Caco-2 (cell line): ENCODE results near the gene DCP2. TPM values are rescaled to one million over a fixed set of nuclear protein-coding genes. Genes with fewer than 3 reads are reported as not detected.

Experiments used
- BruUV-seq: library from RNA; stranded (reverse); fragments of 400-500 nt; replicated peaks from 2 replicates; lab custom pipeline; 2021; lab: Mats Ljungman, UMichigan
- CTCF ChIA-PET: fragments of 300-600 bp; sonication (Branson Sonifier 250); formaldehyde crosslinking; loops from one replicate; lab custom pipeline; 2022; ENCODE audit warnings: antibody characterized with exemption; lab: Charles Lee
- POLR2A ChIA-PET: fragments of 300-600 bp; sonication (Branson Sonifier 250); formaldehyde crosslinking; loops from one replicate; lab custom pipeline; 2022; ENCODE audit warnings: antibody characterized with exemption; lab: Charles Lee
- DNase-seq, 2 experiments: peaks; one replicate each; pipeline versions ENCODE4 v3.0.0 to v3.0.0-alpha.2; 2020 to 2022
- H3K27me3 ChIP-seq: replicated peaks from 2 replicates; pipeline ENCODE4 v1.6.0; 2011; ENCODE audit warnings: low read length; ENCODE audit not compliant: control insufficient read depth, insufficient read depth
- H3K36me3 ChIP-seq: 2 replicates; pipeline ENCODE4 v1.5.1; 2011; ENCODE audit warnings: low read length; ENCODE audit not compliant: control insufficient read depth, insufficient read depth
- H3K4me1 ChIP-seq: fragments of 250-450 bp; sonication (Bioruptor Pico); 2 replicates; pipeline ENCODE4 v1.5.1; 2020; ENCODE audit warnings: mild to moderate bottlenecking
- H3K4me3 ChIP-seq: 2 replicates; pipeline ENCODE4 v1.5.1; 2011; ENCODE audit warnings: low read depth, mild to moderate bottlenecking, control low read depth, low read length
- H3K9me3 ChIP-seq: fragments of 250-450 bp; sonication (Bioruptor Pico); 2 replicates; pipeline ENCODE4 v1.5.1; 2020; ENCODE audit warnings: mild to moderate bottlenecking, moderate library complexity
- H3K27ac Mint-ChIP-seq: one replicate; pipeline ENCODE4 v1.8.0; 2022; ENCODE audit warnings: mixed read lengths; ENCODE audit not compliant: unreplicated experiment
- H3K27me3 Mint-ChIP-seq: one replicate; pipeline ENCODE4 v1.8.0; 2022; ENCODE audit warnings: mixed read lengths; ENCODE audit not compliant: insufficient read depth, unreplicated experiment
- H3K36me3 Mint-ChIP-seq: one replicate; pipeline ENCODE4 v1.8.0; 2022; ENCODE audit warnings: mild to moderate bottlenecking, mixed read lengths; ENCODE audit not compliant: insufficient read depth, unreplicated experiment
- H3K4me1 Mint-ChIP-seq: one replicate; pipeline ENCODE4 v1.8.0; 2022; ENCODE audit warnings: low read depth, mixed read lengths; ENCODE audit not compliant: unreplicated experiment
- H3K4me3 Mint-ChIP-seq: one replicate; pipeline ENCODE4 v1.8.0; 2022; ENCODE audit warnings: mild to moderate bottlenecking, moderate library complexity, mixed read lengths; ENCODE audit not compliant: unreplicated experiment
- H3K9me3 Mint-ChIP-seq: one replicate; pipeline ENCODE4 v1.8.0; 2022; ENCODE audit warnings: mixed read lengths; ENCODE audit not compliant: unreplicated experiment
- intact Hi-C: fragments of 100-400 bp; cut with micrococcal nuclease; formaldehyde crosslinking; loops from one replicate; pipeline ENCODE4 v1.10.0; 2022; ENCODE audit not compliant: unreplicated experiment
- total RNA-seq: library from RNA; stranded (reverse); gene quantifications from 2 replicates; pipeline ENCODE4 v1.2.3, GENCODE V29; 2022
- TF ChIP-seq, protein P1 (sequence below), 2 experiments: fragments of 200-600 bp in 1 of 2; IDR thresholded peaks; 1 replicate in 1 of 2; 2 replicates in 1 of 2; pipeline versions ENCODE4 v1.5.1 to v1.8.0; 2011 to 2022; ENCODE audit warnings: antibody characterized with exemption in 1 of 2, control low read depth in 1 of 2, inconsistent platforms in 1 of 2, low read depth in 1 of 2, low read length in 1 of 2, mild to moderate bottlenecking in 1 of 2, moderate library complexity in 1 of 2; ENCODE audit not compliant: insufficient read depth in 1 of 2, severe bottlenecking in 1 of 2, unreplicated experiment in 1 of 2

The DCP2 gene
- total RNA-seq, 1 experiment from 2014 or later = 149 TPM

DNA sequence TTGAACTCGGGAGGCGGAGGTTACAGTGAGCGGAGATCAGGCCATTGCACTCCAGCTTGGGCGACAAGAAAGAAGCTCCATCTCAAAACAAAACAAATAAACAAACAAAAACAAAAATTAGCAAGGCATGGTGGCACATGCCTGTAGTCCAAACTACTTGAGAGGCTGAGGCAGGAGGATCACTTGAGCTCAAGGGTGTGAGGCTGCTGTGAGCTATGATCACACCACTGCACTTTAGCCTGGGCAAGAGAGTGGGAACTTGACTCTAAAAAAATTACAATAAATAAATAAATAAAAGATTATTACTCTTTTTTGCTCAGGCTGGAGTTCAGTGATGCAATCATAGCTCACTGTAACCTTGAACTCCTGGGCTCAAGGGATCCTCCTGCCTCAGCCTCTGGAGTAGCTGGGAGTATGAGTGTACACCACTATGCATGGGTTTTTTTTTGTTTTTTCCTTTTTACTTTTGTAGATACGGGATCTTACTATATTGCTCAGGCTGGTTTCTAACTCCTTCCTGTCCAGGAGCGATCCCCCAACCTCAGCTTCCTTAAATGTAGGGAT lies 9.0 kb upstream of the DCP2 start:
- intact Hi-C loops = loop anchor here (1.0 to 5.0 kb wide), 3 partner anchors 9 to 260 kb away; partner anchors contain the start of genes DCP2 and SRP19
- CTCF ChIA-PET = interaction anchor here (2.0 kb wide), 1 partner anchor 45 kb away, joined by 10 read pairs; the partner anchor contains the start of gene REEP5
- peak overlapping the region; percentile 94 for H3K27ac Mint-ChIP-seq

GRCh38 chr5:112968411-112969106 lies 8.0 kb upstream of the DCP2 start:
- Histone ChIP-seq H3K9me3 (no peaks in the 10 kb centered on the region), H3K27me3 (no peaks in the 10 kb centered on the region), H3K4me1 (peaks cover 56% of the 10 kb centered on the region), H3K4me3 (no peak overlapping the region), H3K36me3 (no peaks in the 10 kb centered on the region)
- ChIA-PET POLR2A (interaction anchor here (0.9 to 2.1 kb wide), 5 partner anchors 8 to 107 kb away, joined by 3 to 27 read pairs (median 5); partner anchors contain the start of genes DCP2, REEP5 and SRP19), CTCF (interaction anchor here (0.6 to 2.0 kb wide), 4 partner anchors 8 to 364 kb away, joined by 3 to 10 read pairs (median 4); partner anchors contain the start of genes DCP2 and REEP5)
- Mint-ChIP-seq H3K4me3 (peak overlapping the region; percentile 65), H3K27me3 (no peaks in the 10 kb centered on the region), H3K36me3 (peaks cover 4% of the 10 kb centered on the region), H3K9me3 (no peaks in the 10 kb centered on the region), H3K4me1 (peaks cover 35% of the 10 kb centered on the region), H3K27ac (peak overlapping the region; percentile 94)
- intact Hi-C loops = loop anchor here (1.0 to 5.0 kb wide), 3 partner anchors 8 to 261 kb away; partner anchors contain the start of genes DCP2 and SRP19
- peak; percentile 58 to 77 for DNase-seq
- TF ChIP-seq, protein P1, sequence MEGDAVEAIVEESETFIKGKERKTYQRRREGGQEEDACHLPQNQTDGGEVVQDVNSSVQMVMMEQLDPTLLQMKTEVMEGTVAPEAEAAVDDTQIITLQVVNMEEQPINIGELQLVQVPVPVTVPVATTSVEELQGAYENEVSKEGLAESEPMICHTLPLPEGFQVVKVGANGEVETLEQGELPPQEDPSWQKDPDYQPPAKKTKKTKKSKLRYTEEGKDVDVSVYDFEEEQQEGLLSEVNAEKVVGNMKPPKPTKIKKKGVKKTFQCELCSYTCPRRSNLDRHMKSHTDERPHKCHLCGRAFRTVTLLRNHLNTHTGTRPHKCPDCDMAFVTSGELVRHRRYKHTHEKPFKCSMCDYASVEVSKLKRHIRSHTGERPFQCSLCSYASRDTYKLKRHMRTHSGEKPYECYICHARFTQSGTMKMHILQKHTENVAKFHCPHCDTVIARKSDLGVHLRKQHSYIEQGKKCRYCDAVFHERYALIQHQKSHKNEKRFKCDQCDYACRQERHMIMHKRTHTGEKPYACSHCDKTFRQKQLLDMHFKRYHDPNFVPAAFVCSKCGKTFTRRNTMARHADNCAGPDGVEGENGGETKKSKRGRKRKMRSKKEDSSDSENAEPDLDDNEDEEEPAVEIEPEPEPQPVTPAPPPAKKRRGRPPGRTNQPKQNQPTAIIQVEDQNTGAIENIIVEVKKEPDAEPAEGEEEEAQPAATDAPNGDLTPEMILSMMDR (IDR thresholded peaks at IDR 0.05; ENCODE audit: insufficient read depth in 1 of 2, low read depth in 1 of 2, low read length in 1 of 2, severe bottlenecking in 1 of 2, unreplicated experiment in 1 of 2) = no peak
- TSS peak; percentile 83 for BruUV-seq

More for the DNA sequence above, 9.0 kb upstream of the DCP2 start:
- BruUV-seq = no TSS peak
- Mint-ChIP-seq H3K36me3 (peaks cover 4% of the 10 kb centered on the region), H3K27me3 (no peaks in the 10 kb centered on the region), H3K4me3 (peak overlapping the region; percentile 65), H3K4me1 (peaks cover 35% of the 10 kb centered on the region), H3K9me3 (no peaks in the 10 kb centered on the region)
- Histone ChIP-seq H3K4me3 (no peak overlapping the region), H3K9me3 (no peaks in the 10 kb centered on the region), H3K4me1 (peaks cover 54% of the 10 kb centered on the region), H3K27me3 (no peaks in the 10 kb centered on the region), H3K36me3 (no peaks in the 10 kb centered on the region)
- TF ChIP-seq, protein P1 (IDR thresholded peaks at IDR 0.05; ENCODE audit: insufficient read depth in 1 of 2, low read depth in 1 of 2, low read length in 1 of 2, severe bottlenecking in 1 of 2, unreplicated experiment in 1 of 2) = no peak
- POLR2A ChIA-PET = interaction anchor here (0.9 to 2.1 kb wide), 4 partner anchors 9 to 106 kb away, joined by 3 to 27 read pairs (median 8); partner anchors contain the start of genes DCP2, REEP5 and SRP19
- DNase-seq = no peak

- Histone ChIP-seq H3K4me3 (no peak overlapping the region), H3K4me1 (peaks cover 65% of the 10 kb centered on the region), H3K27me3 (no peaks in the 10 kb centered on the region), H3K9me3 (no peaks in the 10 kb centered on the region), H3K36me3 (no peaks in the 10 kb centered on the region)
- DNase-seq = no peak
- ChIA-PET CTCF (no interaction called here), POLR2A (no interaction called here)
- no TSS peak for BruUV-seq
- Mint-ChIP-seq H3K27ac (no peak overlapping the region), H3K4me3 (no peak overlapping the region), H3K9me3 (no peaks in the 10 kb centered on the region), H3K27me3 (no peaks in the 10 kb centered on the region), H3K36me3 (peaks cover 10% of the 10 kb centered on the region), H3K4me1 (peaks cover 45% of the 10 kb centered on the region)
- intact Hi-C loops = no loop called here
- TF ChIP-seq, protein P1 (IDR thresholded peaks at IDR 0.05; ENCODE audit: insufficient read depth in 1 of 2, low read depth in 1 of 2, low read length in 1 of 2, severe bottlenecking in 1 of 2, unreplicated experiment in 1 of 2) = no peak
These were observed 5.3 kb upstream of the DCP2 start for GRCh38 chr5:112971276-112971675.
